DND-41 (cell line): ENCODE measurements around the gene ARHGEF2.

Source experiments
- ATAC-seq: fragments of 200-7000 bp; cut with Tn5 transposase; 3 replicates; pipeline ENCODE4 v1.9.1; 2021; ENCODE audit warnings: low read depth; ENCODE audit not compliant: insufficient read depth
- DNase-seq: peaks from one replicate; pipeline ENCODE4 v3.0.0-alpha.2; 2020
- H2AFZ ChIP-seq: 2 replicates; pipeline ENCODE4 v1.6.0; 2012; ENCODE audit warnings: low read depth, low read length
- H3K27ac ChIP-seq: 2 replicates; pipeline ENCODE4 v1.5.1; 2012; ENCODE audit warnings: low read length, inconsistent platforms
- H3K27me3 ChIP-seq: fragments of 200-600 bp; sonication (generic); 2 replicates; pipeline ENCODE4 v1.6.0; 2012; ENCODE audit warnings: low read length, mild to moderate bottlenecking, inconsistent platforms; ENCODE audit not compliant: insufficient read depth, poor library complexity
- H3K36me3 ChIP-seq: 2 replicates; pipeline ENCODE4 v1.5.1; 2012; ENCODE audit warnings: low read length, inconsistent platforms; ENCODE audit not compliant: insufficient read depth
- H3K4me1 ChIP-seq: 2 replicates; pipeline ENCODE4 v1.5.1; 2012; ENCODE audit warnings: mild to moderate bottlenecking, low read length; ENCODE audit not compliant: insufficient read depth
- H3K4me2 ChIP-seq: 2 replicates; pipeline ENCODE4 v1.6.0; 2012; ENCODE audit warnings: mild to moderate bottlenecking, moderate library complexity, low read length, inconsistent platforms; ENCODE audit not compliant: insufficient read depth
- H3K4me3 ChIP-seq, 2 experiments: fragments of 200-600 bp in 1 of 2; shearing (Covaris generic) in 1 of 2; 2 replicates each; pipeline ENCODE4 v1.5.1; 2012 to 2016; ENCODE audit warnings: inconsistent platforms in 2 of 2, low read length in 2 of 2, mild to moderate bottlenecking in 2 of 2, low read depth in 1 of 2, moderate library complexity in 1 of 2
- H3K79me2 ChIP-seq: 2 replicates; pipeline ENCODE4 v1.6.0; 2012; ENCODE audit warnings: low read length, inconsistent platforms; ENCODE audit not compliant: insufficient read depth
- H3K9ac ChIP-seq: 2 replicates; pipeline ENCODE4 v1.6.0; 2012; ENCODE audit warnings: low read depth, mild to moderate bottlenecking, inconsistent platforms, low read length, moderate library complexity
- H3K9me3 ChIP-seq: 2 replicates; pipeline ENCODE4 v1.5.1; 2012; ENCODE audit warnings: low read length, moderate library complexity, mild to moderate bottlenecking, inconsistent platforms; ENCODE audit not compliant: insufficient read depth, severe bottlenecking
- H4K20me1 ChIP-seq: 2 replicates; pipeline ENCODE4 v1.6.0; 2012; ENCODE audit warnings: low read length; ENCODE audit not compliant: insufficient read depth
- CTCF ChIP-seq: IDR thresholded peaks from 2 replicates; pipeline ENCODE4 v1.5.1; 2012; ENCODE audit warnings: borderline replicate concordance, low read length, moderate library complexity, mild to moderate bottlenecking; ENCODE audit not compliant: poor library complexity, severe bottlenecking; ENCODE audit errors: extremely low read depth
- EZH2 ChIP-seq: IDR thresholded peaks from 3 replicates; pipeline ENCODE4 v1.6.1; 2012; ENCODE audit warnings: borderline replicate concordance, low read depth, mild to moderate bottlenecking, moderate library complexity, low read length, inconsistent platforms; ENCODE audit not compliant: severe bottlenecking

Gene ARHGEF2

GRCh38 chr1:155996166-155996565 lies 17.8 kb upstream of the ARHGEF2 start:
- TF ChIP-seq CTCF (no peak), EZH2 (no peak)
- no peak overlapping the region for H3K4me3 ChIP-seq
- H3K27ac ChIP-seq = no peak overlapping the region
- no peaks in the 10 kb centered on the region for H4K20me1 ChIP-seq
- no peaks in the 10 kb centered on the region for H3K27me3 ChIP-seq
- no peak for DNase-seq
- no peak overlapping the region for H2AFZ ChIP-seq
- H3K4me1 ChIP-seq = no peaks in the 10 kb centered on the region
- no peak overlapping the region for H3K4me2 ChIP-seq
- no peaks in the 10 kb centered on the region for H3K79me2 ChIP-seq
- H3K36me3 ChIP-seq = no peaks in the 10 kb centered on the region
- no peak overlapping the region for H3K9ac ChIP-seq
- ATAC-seq = no peak
- no peaks in the 10 kb centered on the region for H3K9me3 ChIP-seq

- Histone ChIP-seq H3K4me2 (no peak overlapping the region), H3K9ac (no peak overlapping the region), H3K4me1 (no peaks in the 10 kb centered on the region), H3K36me3 (no peaks in the 10 kb centered on the region), H3K27me3 (no peaks in the 10 kb centered on the region), H3K4me3 (no peak overlapping the region), H3K27ac (no peak overlapping the region), H3K79me2 (no peaks in the 10 kb centered on the region), H2AFZ (no peak overlapping the region), H4K20me1 (no peaks in the 10 kb centered on the region), H3K9me3 (no peaks in the 10 kb centered on the region)
- DNase-seq (no peak), ATAC-seq (no peak)
- no peak for TF ChIP-seq EZH2
- no peak for TF ChIP-seq CTCF
Measured at GRCh38 chr1:155993595-155993994, 15.2 kb upstream of the ARHGEF2 start.

GRCh38 chr1:155990005-155990739 lies 11.8 kb upstream of the ARHGEF2 start:
- ATAC-seq (no peak), DNase-seq (no peak)
- Histone ChIP-seq H3K4me2 (no peak overlapping the region), H4K20me1 (no peaks in the 10 kb centered on the region), H3K27me3 (no peaks in the 10 kb centered on the region), H3K9ac (no peak overlapping the region), H3K36me3 (no peaks in the 10 kb centered on the region), H2AFZ (no peak overlapping the region), H3K27ac (no peak overlapping the region), H3K79me2 (no peaks in the 10 kb centered on the region), H3K4me1 (no peaks in the 10 kb centered on the region), H3K9me3 (no peaks in the 10 kb centered on the region), H3K4me3 (no peak overlapping the region)
- TF ChIP-seq EZH2 = no peak
- no peak for TF ChIP-seq CTCF
